LoVo (cell line): ENCODE results near the gene PCDH15.
A peak's percentile ranks its signal among the peaks of the same experiment; 100 is the strongest.

Experiments
- DNase-seq: peaks from one replicate; pipeline ENCODE4 v3.0.0-alpha.2; 2016; ENCODE audit warnings: low spot score

The PCDH15 gene

DNA sequence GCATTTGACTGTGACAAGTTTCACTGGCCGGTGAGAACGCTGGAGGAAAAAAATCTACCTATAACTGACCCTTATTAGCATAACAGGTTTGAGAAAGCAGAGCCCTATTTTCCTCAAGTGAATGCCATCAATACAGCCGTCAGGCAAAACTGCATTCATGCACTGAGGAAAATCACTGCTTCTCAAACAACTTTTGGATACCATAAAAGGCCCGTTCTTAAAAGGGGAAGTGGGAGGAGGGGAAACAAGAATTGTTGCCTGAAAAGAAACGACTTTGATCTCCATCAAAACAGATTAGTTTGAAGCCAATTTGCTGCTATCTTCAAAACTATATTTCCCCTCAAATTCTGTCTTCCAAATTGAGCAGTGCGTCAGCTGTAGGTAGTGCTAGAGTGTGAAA, 670.6 kb downstream of the PCDH15 start:
- DNase-seq, result no peak

GRCh38 chr10:54125098-54125747, 675.8 kb downstream of the PCDH15 start:
- no peak for DNase-seq

GRCh38 chr10:54124209-54124885, 676.7 kb downstream of the PCDH15 start:
- no peak for DNase-seq

- no peak for DNase-seq
Observed at GRCh38 chr10:54120806-54121205, 680.2 kb downstream of the PCDH15 start.

GRCh38 chr10:54108961-54109360, 692.1 kb downstream of the PCDH15 start:
- no peak for DNase-seq

GRCh38 chr10:54096892-54097291, 704.1 kb downstream of the PCDH15 start:
- no peak for DNase-seq

GRCh38 chr10:54094321-54094720, 706.7 kb downstream of the PCDH15 start:
- DNase-seq, result no peak

DNA sequence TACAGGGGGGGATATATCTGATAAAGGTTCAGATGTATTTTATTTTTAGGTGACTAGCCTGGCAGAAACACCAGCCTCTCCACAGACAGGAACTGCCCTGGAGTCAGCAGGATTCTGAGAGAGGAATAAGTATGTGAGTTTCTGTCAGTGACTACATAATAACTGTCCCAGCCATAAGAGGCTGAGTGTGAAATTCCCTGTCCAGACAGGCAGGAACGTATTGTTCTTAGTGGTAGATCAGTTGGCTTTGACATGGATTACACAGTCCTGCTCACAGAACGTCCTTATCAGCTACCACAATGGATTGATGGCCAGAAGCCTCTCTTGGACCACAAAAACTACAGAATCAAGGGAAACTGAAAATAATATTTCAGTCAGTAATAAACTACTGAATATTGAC, 709.8 kb downstream of the PCDH15 start:
- DNase-seq, result no peak

GRCh38 chr10:54081950-54082349, 719.1 kb downstream of the PCDH15 start:
- DNase-seq, result no peak

- no peak for DNase-seq
Observed at GRCh38 chr10:54067361-54067760, 733.7 kb downstream of the PCDH15 start.

DNA sequence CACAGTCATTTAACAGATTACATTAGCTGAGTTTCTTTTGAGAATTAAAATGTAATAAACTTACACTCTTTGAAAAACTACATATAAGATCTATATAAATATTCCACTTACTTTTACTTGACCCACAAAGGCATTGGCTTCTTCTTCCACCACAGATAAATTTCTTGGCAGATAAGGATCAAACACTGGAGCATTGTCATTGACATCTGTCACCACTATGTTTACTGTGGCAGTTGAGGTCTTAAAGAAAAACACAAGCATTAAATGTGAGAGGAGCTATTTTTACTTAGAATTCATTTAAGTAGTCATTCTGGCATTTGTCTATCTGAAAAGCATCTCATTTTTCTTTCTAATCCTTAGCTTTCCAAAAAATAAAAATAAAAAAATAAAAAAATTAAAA, 734.4 kb downstream of the PCDH15 start:
- no peak for DNase-seq

GRCh38 chr10:54065106-54065505, 735.9 kb downstream of the PCDH15 start:
- no peak for DNase-seq

DNA sequence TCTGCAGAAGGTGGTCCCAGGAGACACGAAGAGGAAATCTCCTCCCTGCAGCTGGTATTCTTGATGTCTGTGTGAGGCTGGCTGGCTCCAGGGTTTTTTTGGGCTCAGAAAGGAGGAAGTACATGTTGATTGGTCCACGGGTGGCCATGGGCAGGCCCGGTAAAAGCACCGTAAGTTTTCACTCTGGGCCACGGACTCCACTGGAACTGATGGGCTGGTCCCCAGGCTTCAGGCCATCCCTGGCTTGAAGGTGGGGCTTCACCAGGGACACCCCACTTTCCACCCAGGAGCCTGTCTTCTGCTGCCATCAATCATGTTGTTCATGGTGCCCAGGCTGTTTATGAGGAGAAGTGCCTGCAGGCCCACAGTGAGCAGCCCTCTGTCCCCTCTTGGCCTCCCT, 736.8 kb downstream of the PCDH15 start:
- no peak for DNase-seq

DNA sequence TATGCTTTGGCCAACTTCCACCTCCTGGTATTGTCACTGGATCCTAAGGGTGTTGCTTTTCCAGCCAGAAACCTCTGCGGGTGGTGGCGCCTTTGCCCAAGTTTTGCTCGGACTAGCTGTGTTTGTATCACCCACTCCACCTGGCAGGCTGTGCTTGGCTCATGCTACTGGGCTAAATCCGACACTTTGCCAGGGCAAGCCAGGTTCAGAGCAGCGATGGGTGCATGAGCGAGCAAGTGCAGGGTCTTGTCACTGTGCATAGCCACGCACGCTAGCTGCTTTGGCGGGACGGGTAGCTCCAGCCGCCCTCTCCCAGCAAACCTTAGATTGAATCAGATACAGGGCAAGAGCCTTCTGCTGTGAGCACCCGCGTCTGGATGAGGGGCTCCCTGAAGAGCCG, 737.5 kb downstream of the PCDH15 start:
- no peak for DNase-seq

DNA sequence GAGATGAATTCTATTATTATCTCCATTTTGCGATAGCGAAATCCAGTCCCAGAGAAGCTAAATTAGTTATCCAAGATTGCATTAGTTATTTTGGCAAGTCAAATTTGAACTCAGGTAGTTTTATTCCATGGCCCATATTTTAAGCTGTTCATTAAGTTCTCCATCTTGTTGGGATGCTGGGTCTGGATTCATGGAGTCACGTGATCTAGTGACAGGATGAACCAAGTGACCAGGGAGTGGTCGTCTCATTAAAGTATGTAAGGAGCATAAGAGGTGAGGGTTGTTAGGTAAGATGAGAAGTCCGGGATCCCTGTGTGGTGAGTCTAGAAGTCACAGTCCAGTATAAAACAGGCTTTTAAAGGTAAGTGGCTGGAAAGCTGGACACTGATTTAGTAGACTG, 740.5 kb downstream of the PCDH15 start:
- DNase-seq, result no peak

DNA sequence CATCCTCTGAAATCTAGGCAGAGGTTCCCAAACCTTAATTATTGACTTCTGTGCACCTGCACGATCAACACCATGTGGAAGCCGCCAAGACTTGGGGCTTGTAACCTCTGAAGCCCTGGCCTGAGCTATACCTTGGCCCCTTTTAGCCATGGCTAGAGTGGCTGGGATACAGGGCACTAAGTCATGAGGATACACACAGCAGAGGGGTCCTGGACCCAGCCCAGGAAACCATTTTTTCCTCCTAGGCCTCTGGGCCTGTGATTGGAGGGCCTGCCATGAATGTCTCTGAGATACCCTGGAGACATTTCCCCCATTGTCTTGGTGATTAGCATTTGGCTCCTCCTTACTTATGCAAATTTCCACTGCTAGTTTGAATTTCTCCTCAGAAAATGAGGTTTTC, 743.7 kb downstream of the PCDH15 start:
- no peak for DNase-seq

DNA sequence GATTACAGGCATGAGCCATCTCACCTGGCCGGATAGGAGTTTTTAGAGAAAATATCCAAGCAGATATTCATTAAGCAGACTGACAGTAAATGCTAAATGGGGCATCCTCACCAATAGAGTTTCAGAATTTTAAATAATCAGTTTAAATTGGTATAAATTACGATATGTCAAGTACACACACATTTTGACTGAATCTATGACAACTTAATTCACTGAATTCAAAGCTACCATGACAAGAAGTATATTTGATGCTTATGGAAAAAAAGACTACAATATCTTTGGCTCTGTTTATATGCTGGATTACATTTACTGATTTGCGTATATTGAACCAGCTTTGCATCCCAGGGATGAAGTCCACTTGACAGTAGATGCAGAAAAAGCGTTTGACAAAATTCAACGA, 774.7 kb downstream of the PCDH15 start:
- DNase-seq, result no peak

GRCh38 chr10:54011117-54011516, 789.9 kb downstream of the PCDH15 start:
- DNase-seq, result no peak

- no peak for DNase-seq
Observed at GRCh38 chr10:54010337-54010933, 790.6 kb downstream of the PCDH15 start.

DNA sequence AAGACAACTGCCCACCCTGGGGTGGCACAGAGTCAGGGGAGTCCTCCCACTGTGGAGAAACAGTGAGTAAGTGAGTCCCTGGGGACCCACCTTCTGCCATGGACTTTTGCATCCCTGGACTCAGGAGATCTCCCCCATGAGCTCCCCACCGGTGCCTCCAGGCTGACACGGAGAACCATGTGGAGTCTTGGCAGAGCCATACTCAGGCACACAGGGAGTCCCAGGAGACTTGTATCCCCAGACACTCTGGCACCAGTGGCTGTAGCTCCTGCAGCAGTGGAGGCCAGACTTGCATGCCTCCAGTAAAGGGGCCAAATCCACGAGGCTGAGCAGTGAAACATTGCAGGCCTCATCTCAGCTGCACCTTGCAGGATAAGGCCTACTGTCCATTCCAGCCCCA, 791.4 kb downstream of the PCDH15 start:
- DNase-seq, result no peak

DNA sequence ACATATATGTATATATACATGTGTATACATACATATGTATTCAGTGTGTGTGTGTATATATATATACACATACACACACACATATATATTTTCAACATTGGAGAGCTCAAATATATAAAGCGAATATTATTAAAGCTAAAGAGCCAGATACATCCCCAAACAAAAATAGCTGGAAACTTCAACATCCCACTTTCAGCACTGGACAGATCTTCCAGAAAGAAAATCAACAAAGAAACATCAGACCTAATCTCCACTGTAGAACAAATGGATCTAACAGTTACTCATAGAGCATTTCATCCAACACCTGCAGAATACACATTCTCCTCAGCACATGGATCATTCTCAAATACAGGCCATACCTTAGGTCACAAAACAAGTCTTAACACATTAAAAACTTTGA, 799.0 kb downstream of the PCDH15 start:
- no peak for DNase-seq

DNA sequence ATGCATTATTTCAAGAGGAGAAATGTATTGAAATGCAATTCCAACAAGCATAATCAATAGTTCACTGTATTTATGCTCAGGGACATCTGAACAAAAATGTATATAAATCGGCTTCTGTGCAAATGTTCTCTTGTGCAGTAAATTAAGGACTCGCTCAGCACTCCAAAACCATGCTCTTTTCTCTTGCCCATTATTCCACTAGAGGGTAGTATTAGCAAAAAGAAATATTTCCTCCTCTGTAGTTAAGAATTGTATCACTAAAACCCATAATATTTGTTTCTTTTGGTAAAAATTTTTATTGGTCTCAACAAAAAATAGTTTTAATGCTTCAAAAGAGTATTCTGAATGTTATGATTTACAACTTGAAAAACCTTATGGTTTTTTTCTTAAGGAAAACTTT, 803.1 kb downstream of the PCDH15 start:
- DNase-seq, result peak; percentile 5

- no peak for DNase-seq
Observed at GRCh38 chr10:53990799-53991238, 810.2 kb downstream of the PCDH15 start.

DNA sequence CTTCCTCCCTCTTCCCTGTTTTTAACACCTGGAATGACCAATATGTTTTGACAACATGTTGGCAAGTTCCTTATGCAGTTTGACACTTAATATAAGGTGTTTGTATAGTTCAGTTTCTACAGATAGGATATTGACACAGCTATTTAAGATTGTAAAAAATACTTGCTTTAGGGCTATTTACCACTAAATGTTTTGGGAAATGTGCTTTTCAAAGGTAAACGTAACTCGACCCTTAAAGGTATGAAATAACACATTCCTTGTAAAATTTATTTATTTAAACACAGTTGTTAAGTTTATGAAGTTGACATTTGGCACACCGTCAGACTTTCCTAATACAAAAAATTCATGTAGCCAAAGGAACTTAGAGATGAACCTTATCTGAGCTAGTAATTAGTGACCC, 817.6 kb downstream of the PCDH15 start:
- DNase-seq, result no peak
